Skeletal muscle tissue (tissue), 4 donors: ENCODE measurements around the gene PPL. TPM values are rescaled to one million over a fixed set of nuclear protein-coding genes. Genes with fewer than 3 reads are reported as not detected.
A peak's percentile ranks its signal among the peaks of the same experiment; 100 is the strongest.

ENCODE experiments used
- H3K27ac ChIP-seq: one replicate; pipeline ENCODE4 v1.7.0; 2013; ENCODE audit warnings: mild to moderate bottlenecking, low read depth, low read length, inconsistent platforms
- H3K27me3 ChIP-seq, 3 donors: one replicate each; pipeline ENCODE4 v1.7.0; 2013; ENCODE audit warnings: low read length in 3 of 3; ENCODE audit not compliant: control insufficient read depth in 3 of 3, insufficient read depth in 3 of 3
- H3K36me3 ChIP-seq, 3 donors: one replicate each; pipeline ENCODE4 v1.7.0; 2013; ENCODE audit warnings: low read length in 3 of 3; ENCODE audit not compliant: control insufficient read depth in 3 of 3, insufficient read depth in 3 of 3
- H3K4me1 ChIP-seq, 3 donors: one replicate each; pipeline ENCODE4 v1.7.0; 2013; ENCODE audit warnings: low read length in 3 of 3, mild to moderate bottlenecking in 3 of 3; ENCODE audit not compliant: control insufficient read depth in 3 of 3, insufficient read depth in 3 of 3
- H3K4me3 ChIP-seq, 3 donors: one replicate each; pipeline ENCODE4 v1.7.0; 2013; ENCODE audit warnings: low read length in 3 of 3
- H3K9ac ChIP-seq, 3 donors: one replicate each; pipeline ENCODE4 v1.7.0; 2013; ENCODE audit warnings: low read length in 3 of 3, mild to moderate bottlenecking in 3 of 3, moderate library complexity in 2 of 3, low read depth in 1 of 3
- H3K9me3 ChIP-seq, 3 donors: one replicate each; pipeline ENCODE4 v1.7.0; 2013; ENCODE audit warnings: low read length in 3 of 3; ENCODE audit not compliant: control insufficient read depth in 3 of 3
- total RNA-seq: library from RNA; depleted of rRNA; stranded (reverse); fragments of >200 nt; gene quantifications from one replicate; pipeline ENCODE4 v1.2.3, GENCODE V29; 2014
- donor health status: Osteomylitis.

PPL gene
- total RNA-seq, 1 donor from 2014 or later = 1.6 TPM

DNA sequence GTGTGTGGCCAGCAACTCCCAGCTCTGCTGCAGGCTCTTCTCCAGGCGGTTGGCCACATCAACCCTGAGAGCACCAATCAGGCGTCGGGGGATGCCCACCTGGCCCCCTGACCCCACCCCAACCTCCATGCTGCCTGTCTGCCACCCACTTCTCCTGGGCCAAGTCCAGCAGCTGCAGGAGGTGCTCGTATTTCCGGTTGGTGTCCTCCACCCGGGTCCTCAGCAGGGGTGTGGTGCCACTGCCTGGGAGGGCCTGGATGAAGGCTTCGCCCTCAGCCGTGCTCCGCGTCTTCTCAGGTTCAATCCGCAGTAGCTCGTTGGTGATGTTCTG, 45.1 kb downstream of the PPL start:
- H3K36me3 ChIP-seq = peaks cover 10 to 21% (median 16%) of the 10 kb centered on the region in 3 donors
- H3K4me1 ChIP-seq = peaks cover 7 to 12% (median 10%) of the 10 kb centered on the region in 3 donors
- no peak overlapping the region for H3K4me3 ChIP-seq
- no peaks in the 10 kb centered on the region for H3K9me3 ChIP-seq
- H3K27ac ChIP-seq = no peak overlapping the region
- H3K9ac ChIP-seq = peak overlapping the region in 1 of 3 donors; percentile 8
- H3K27me3 ChIP-seq = no peaks in the 10 kb centered on the region

DNA sequence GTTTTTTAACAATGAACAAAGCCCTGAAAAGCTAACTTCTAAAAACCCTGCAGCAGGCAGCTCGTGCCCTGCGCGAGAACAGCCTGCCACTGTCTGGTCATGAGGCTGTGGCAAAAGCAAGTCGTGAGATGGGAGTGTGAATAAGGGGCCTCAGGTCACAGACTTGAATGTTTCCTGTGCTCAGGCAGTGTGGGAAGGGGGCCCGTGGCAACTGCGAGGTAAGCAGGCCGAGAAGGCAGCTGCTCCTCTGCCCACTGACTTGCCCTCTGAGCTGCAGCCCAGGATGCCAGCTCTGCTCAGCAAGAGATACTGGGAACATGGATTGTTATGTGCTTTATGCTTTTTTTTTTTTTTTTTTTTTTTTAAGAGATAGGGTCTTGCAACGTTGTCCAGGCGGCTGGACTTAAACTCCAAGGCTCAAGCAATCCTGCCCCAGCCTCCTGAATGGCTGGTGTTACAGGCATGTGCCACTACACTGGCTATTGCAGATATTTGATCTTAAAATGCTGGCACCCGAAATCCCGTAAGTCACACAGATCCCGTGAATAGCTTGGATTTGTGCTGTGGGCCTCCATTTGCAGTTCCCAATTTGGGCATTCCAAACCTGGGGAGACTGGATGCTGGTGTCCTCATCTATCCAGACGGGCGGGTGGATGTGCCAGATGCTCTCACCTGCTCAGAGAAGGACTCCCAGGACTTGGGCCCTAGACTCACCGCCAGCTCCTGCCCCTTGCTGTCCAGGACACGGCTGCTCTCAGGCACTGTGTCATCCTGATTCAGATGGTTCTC, 45.7 kb downstream of the PPL start:
- Histone ChIP-seq H3K27ac (no peak overlapping the region), H3K27me3 (no peaks in the 10 kb centered on the region), H3K36me3 (peaks cover 12 to 22% (median 18%) of the 10 kb centered on the region in 3 donors), H3K4me3 (no peak overlapping the region), H3K4me1 (peaks cover 7 to 12% (median 10%) of the 10 kb centered on the region in 3 donors), H3K9me3 (no peaks in the 10 kb centered on the region), H3K9ac (no peak overlapping the region)

DNA sequence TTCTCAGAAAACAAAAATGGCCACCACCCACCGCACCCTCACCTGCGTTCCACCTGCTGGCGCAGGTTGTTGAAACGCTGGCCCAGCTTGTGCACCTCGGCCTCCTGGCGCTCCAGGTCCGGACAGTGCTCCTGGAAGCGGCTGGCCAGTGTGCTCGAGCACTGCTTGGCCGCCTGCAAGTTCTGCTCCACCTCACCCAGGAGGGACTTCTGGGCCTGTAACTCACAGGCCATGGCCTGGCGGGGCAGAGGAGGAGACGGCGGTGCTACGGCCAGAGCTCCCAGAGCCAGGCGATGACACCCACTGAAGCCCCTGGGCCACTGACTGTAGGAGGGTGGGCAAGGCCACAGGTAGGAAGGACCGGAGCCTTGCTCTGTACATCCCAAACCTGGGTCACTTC, 46.3 kb downstream of the PPL start:
- H3K27ac ChIP-seq = no peak overlapping the region
- H3K27me3 ChIP-seq = no peaks in the 10 kb centered on the region
- H3K9ac ChIP-seq = no peak overlapping the region
- no peak overlapping the region for H3K4me3 ChIP-seq
- peaks cover 7 to 12% (median 10%) of the 10 kb centered on the region in 3 donors for H3K4me1 ChIP-seq
- no peaks in the 10 kb centered on the region for H3K9me3 ChIP-seq
- H3K36me3 ChIP-seq = peaks cover 18 to 28% (median 24%) of the 10 kb centered on the region in 3 donors

DNA sequence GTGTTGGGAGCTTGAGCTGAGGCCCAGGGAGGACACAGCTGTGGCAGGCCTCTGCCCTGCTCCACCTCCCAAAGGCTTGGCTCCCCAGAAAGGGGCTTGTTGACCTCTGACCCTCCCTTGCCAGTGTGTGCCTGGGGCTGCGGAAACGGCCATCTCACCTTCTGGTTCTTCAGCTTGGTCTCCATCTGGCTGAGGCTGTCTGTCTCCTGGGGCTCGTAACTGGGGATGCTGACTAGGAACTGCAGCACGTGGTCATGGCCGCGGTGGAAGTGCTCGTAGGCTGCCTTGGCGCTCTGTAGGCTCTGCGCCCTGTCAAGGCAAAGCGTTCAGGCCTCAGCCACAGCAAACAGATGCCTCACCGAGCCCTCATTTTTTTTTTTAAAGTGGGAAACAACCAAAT, 46.9 kb downstream of the PPL start:
- H3K9ac ChIP-seq = no peak overlapping the region
- H3K4me1 ChIP-seq = peaks cover 7 to 12% (median 10%) of the 10 kb centered on the region in 3 donors
- H3K36me3 ChIP-seq = peaks cover 25 to 34% (median 30%) of the 10 kb centered on the region in 3 donors
- H3K9me3 ChIP-seq = no peaks in the 10 kb centered on the region
- no peak overlapping the region for H3K27ac ChIP-seq
- no peaks in the 10 kb centered on the region for H3K27me3 ChIP-seq
- H3K4me3 ChIP-seq = no peak overlapping the region

GRCh38 chr16:4888428-4889135, 48.4 kb downstream of the PPL start:
- Histone ChIP-seq H3K4me3 (no peak overlapping the region), H3K9ac (no peak overlapping the region), H3K9me3 (no peaks in the 10 kb centered on the region), H3K4me1 (peaks cover 7 to 12% (median 10%) of the 10 kb centered on the region in 3 donors), H3K27me3 (no peaks in the 10 kb centered on the region), H3K36me3 (peaks cover 39 to 48% (median 43%) of the 10 kb centered on the region in 3 donors), H3K27ac (no peak overlapping the region)

GRCh38 chr16:4886151-4886550, 50.8 kb downstream of the PPL start:
- H3K27ac ChIP-seq = no peak overlapping the region
- H3K36me3 ChIP-seq = peaks cover 55 to 68% (median 56%) of the 10 kb centered on the region in 3 donors
- H3K4me3 ChIP-seq = no peak overlapping the region
- no peak overlapping the region for H3K9ac ChIP-seq
- no peaks in the 10 kb centered on the region for H3K27me3 ChIP-seq
- no peaks in the 10 kb centered on the region for H3K9me3 ChIP-seq
- H3K4me1 ChIP-seq = peaks cover 3 to 10% (median 5%) of the 10 kb centered on the region in 3 donors

DNA sequence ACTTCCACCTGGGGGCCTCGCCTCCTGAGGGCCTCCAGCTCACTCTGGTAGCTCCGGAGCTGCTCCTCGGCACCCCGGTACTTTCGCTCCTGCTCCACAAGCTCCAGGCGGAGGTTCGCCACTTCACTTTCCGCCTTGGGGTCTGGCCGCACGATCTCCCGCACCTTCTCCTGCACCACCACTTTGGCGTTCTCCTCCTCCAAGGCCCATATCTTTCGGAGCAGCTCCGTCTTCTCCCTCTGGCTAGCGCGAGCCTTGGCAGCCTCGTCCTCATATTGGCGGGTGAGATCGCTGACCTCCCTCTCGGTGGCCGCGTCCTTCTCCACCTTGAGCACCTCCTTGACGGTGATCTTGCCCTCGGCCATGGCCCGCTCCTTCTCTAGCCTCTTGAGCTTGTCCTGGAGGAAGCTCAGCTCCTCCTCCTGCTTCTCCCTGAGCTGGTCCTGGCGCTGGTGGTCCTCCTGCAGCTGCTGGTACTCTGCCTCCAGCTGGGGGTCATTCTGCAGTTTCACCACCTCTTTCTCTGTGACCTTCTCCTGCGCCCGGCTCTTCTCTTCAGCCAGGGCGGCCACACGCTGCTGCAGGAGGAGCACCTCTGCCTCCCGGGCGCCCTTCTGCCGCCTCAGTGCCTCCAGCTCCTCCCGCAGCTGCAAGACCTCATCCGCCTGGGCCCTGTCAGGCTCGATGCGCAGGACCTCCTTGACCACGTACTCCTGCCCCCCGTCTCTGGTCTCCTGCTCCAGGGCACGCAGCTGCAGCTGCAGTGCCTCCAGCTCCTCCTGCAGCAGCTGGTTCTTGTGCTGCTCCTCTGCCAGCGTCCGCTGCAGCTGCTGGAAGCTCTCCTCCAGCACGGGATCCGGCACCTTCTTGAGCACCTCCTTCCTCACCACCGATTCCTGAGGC, 51.7 kb downstream of the PPL start:
- H3K9ac ChIP-seq = no peak overlapping the region
- H3K27ac ChIP-seq = no peak overlapping the region
- no peaks in the 10 kb centered on the region for H3K9me3 ChIP-seq
- peaks cover 3 to 10% (median 5%) of the 10 kb centered on the region in 3 donors for H3K4me1 ChIP-seq
- no peaks in the 10 kb centered on the region for H3K27me3 ChIP-seq
- H3K4me3 ChIP-seq = no peak overlapping the region
- peaks cover 64 to 71% (median 64%) of the 10 kb centered on the region in 3 donors for H3K36me3 ChIP-seq

DNA sequence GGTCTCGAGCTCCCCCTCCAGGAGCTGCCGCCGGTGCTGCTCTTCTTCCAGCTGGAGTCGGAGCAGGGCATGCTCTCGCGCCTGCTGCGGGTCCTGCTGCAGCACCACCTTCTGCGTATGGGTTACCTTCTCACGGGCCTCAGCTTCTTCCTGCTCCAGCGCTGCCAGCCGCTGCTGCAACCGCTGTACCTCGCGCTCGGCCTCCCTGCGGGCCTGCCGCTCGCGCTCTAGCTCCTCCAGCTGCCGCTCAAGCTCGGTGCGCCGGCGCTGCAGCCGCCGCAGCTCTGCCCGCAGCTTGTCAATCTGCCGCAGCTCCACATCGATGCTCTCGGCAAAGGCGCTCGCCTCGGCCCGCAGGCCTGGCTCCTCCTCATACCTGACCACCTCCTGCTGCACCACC, 52.7 kb downstream of the PPL start:
- H3K9me3 ChIP-seq = no peaks in the 10 kb centered on the region
- no peak overlapping the region for H3K4me3 ChIP-seq
- no peaks in the 10 kb centered on the region for H3K27me3 ChIP-seq
- peaks cover 72 to 81% (median 74%) of the 10 kb centered on the region in 3 donors for H3K36me3 ChIP-seq
- peaks cover 3 to 10% (median 5%) of the 10 kb centered on the region in 3 donors for H3K4me1 ChIP-seq
- H3K9ac ChIP-seq = no peak overlapping the region
- H3K27ac ChIP-seq = no peak overlapping the region

GRCh38 chr16:4883501-4883900, 53.4 kb downstream of the PPL start:
- Histone ChIP-seq H3K4me1 (peaks cover 3 to 10% (median 5%) of the 10 kb centered on the region in 3 donors), H3K9ac (no peak overlapping the region), H3K4me3 (no peak overlapping the region), H3K9me3 (no peaks in the 10 kb centered on the region), H3K27ac (no peak overlapping the region), H3K36me3 (peaks cover 76 to 85% (median 81%) of the 10 kb centered on the region in 3 donors), H3K27me3 (no peaks in the 10 kb centered on the region)
